ENCODE data around the gene RCN2. TPM values are rescaled to one million over a fixed set of nuclear protein-coding genes. Genes with fewer than 3 reads are reported as not detected.

Gene RCN2
- total RNA-seq, 1 experiment from 2014 or later: 78.6 TPM

GRCh38 chr15:76982356-76982755, 50.8 kb downstream of the RCN2 start:
- POLR2A ChIA-PET (ENCODE audit: low non-redundant PET): no interaction called here
- BruUV-seq (replicated peaks): no TSS peak
- CTCF ChIA-PET: no interaction called here
- intact Hi-C loops (cut with micrococcal nuclease; ENCODE audit: unreplicated experiment): no loop called here
- H3K4me1 ChIP-seq (ENCODE audit: insufficient read depth, low read length, poor library complexity, severe bottlenecking): no peaks in the 10 kb centered on the region
- H3K4me3 ChIP-seq (ENCODE audit: low read depth, low read length, poor library complexity, severe bottlenecking): no peak overlapping the region
- no peak for TF ChIP-seq EZH2 (IDR thresholded peaks at IDR 0.05; ENCODE audit: borderline replicate concordance, low read depth, low read length, poor library complexity, severe bottlenecking)
- TF ChIP-seq CTCF (conservative IDR thresholded peaks at IDR 0.05; ENCODE audit: low read depth, low read length): no peak
- no peak overlapping the region for H3K27ac ChIP-seq (ENCODE audit: low read depth, low read length, poor library complexity, severe bottlenecking)
- H3K27me3 ChIP-seq (replicated peaks; ENCODE audit: insufficient read depth, low read depth, low read length, poor library complexity): no peaks in the 10 kb centered on the region
- H3K9me3 ChIP-seq (ENCODE audit: low read depth, low read length, poor library complexity, severe bottlenecking): no peaks in the 10 kb centered on the region
- no peaks in the 10 kb centered on the region for H3K36me3 ChIP-seq (ENCODE audit: insufficient read depth, low read length, poor library complexity, severe bottlenecking)
- DNase-seq (ENCODE audit: low spot score): no peak

GRCh38 chr15:76982756-76983155, 51.2 kb downstream of the RCN2 start:
- TF ChIP-seq EZH2 (IDR thresholded peaks at IDR 0.05; ENCODE audit: borderline replicate concordance, low read depth, low read length, poor library complexity, severe bottlenecking) (no peak), CTCF (conservative IDR thresholded peaks at IDR 0.05; ENCODE audit: low read depth, low read length) (no peak)
- H3K4me1 ChIP-seq (ENCODE audit: insufficient read depth, low read length, poor library complexity, severe bottlenecking): no peaks in the 10 kb centered on the region
- no peaks in the 10 kb centered on the region for H3K9me3 ChIP-seq (ENCODE audit: low read depth, low read length, poor library complexity, severe bottlenecking)
- no peak overlapping the region for H3K4me3 ChIP-seq (ENCODE audit: low read depth, low read length, poor library complexity, severe bottlenecking)
- no TSS peak for BruUV-seq (replicated peaks)
- intact Hi-C loops (cut with micrococcal nuclease; ENCODE audit: unreplicated experiment): no loop called here
- H3K27ac ChIP-seq (ENCODE audit: low read depth, low read length, poor library complexity, severe bottlenecking): no peak overlapping the region
- ChIA-PET POLR2A (ENCODE audit: low non-redundant PET) (no interaction called here), CTCF (no interaction called here)
- no peaks in the 10 kb centered on the region for H3K27me3 ChIP-seq (replicated peaks; ENCODE audit: insufficient read depth, low read depth, low read length, poor library complexity)
- no peak for DNase-seq (ENCODE audit: low spot score)
- H3K36me3 ChIP-seq (ENCODE audit: insufficient read depth, low read length, poor library complexity, severe bottlenecking): no peaks in the 10 kb centered on the region

- Histone ChIP-seq H3K27ac (ENCODE audit: low read depth, low read length, poor library complexity, severe bottlenecking) (no peak overlapping the region), H3K36me3 (ENCODE audit: insufficient read depth, low read length, poor library complexity, severe bottlenecking) (no peaks in the 10 kb centered on the region), H3K9me3 (ENCODE audit: low read depth, low read length, poor library complexity, severe bottlenecking) (no peaks in the 10 kb centered on the region), H3K4me3 (ENCODE audit: low read depth, low read length, poor library complexity, severe bottlenecking) (no peak overlapping the region), H3K4me1 (ENCODE audit: insufficient read depth, low read length, poor library complexity, severe bottlenecking) (no peaks in the 10 kb centered on the region), H3K27me3 (replicated peaks; ENCODE audit: insufficient read depth, low read depth, low read length, poor library complexity) (no peaks in the 10 kb centered on the region)
- TF ChIP-seq CTCF (conservative IDR thresholded peaks at IDR 0.05; ENCODE audit: low read depth, low read length): no peak
- no peak for TF ChIP-seq EZH2 (IDR thresholded peaks at IDR 0.05; ENCODE audit: borderline replicate concordance, low read depth, low read length, poor library complexity, severe bottlenecking)
- intact Hi-C loops (cut with micrococcal nuclease; ENCODE audit: unreplicated experiment): no loop called here
- no TSS peak for BruUV-seq (replicated peaks)
- no peak for DNase-seq (ENCODE audit: low spot score)
- CTCF ChIA-PET: no interaction called here
- POLR2A ChIA-PET (ENCODE audit: low non-redundant PET): no interaction called here
Measured at GRCh38 chr15:76983590-76984375, 52.2 kb downstream of the RCN2 start.
